OCI-LY7 (cell line): ENCODE measurements around the gene NPAS2.

Experiments used
- EZH2phosphoT487 ChIP-seq: fragments of 200-600 bp; sonication (generic); IDR thresholded peaks from 2 replicates; pipeline ENCODE4 v1.6.1; 2018; ENCODE audit warnings: low read depth, borderline replicate concordance, mild to moderate bottlenecking, mixed run types, antibody characterized with exemption, low read length, moderate library complexity, mixed read lengths
- TF ChIP-seq, protein P1 (sequence below): fragments of 200-600 bp; sonication (generic); conservative IDR thresholded peaks from 2 replicates; pipeline ENCODE4 v1.5.1; 2014; ENCODE audit warnings: mild to moderate bottlenecking, antibody characterized with exemption, low read length, moderate library complexity, mixed read lengths

DNA sequence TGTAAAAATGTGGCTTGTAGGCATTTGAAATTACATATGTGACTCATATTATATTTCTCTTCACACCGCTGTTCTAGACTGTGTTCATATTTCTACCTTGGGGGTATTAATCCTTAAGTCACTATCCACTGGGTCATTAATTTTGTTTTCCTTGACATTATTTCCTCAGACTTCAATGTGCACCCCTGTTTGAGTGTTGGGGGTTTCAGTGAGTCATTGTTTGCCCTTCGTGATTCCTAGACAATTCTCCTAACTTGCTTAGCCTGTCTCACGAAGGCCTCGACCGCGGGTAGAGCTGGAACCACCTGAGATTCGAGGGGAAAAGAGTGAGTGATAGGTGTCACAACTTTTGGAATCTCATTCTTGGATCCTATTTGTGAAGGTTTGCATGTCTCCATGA is 35.1 kb downstream of the NPAS2 start:
- TF ChIP-seq, protein P1, sequence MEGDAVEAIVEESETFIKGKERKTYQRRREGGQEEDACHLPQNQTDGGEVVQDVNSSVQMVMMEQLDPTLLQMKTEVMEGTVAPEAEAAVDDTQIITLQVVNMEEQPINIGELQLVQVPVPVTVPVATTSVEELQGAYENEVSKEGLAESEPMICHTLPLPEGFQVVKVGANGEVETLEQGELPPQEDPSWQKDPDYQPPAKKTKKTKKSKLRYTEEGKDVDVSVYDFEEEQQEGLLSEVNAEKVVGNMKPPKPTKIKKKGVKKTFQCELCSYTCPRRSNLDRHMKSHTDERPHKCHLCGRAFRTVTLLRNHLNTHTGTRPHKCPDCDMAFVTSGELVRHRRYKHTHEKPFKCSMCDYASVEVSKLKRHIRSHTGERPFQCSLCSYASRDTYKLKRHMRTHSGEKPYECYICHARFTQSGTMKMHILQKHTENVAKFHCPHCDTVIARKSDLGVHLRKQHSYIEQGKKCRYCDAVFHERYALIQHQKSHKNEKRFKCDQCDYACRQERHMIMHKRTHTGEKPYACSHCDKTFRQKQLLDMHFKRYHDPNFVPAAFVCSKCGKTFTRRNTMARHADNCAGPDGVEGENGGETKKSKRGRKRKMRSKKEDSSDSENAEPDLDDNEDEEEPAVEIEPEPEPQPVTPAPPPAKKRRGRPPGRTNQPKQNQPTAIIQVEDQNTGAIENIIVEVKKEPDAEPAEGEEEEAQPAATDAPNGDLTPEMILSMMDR = no peak
- TF ChIP-seq EZH2phosphoT487 = no peak
